ENCODE data around the gene ZNF396. TPM values are rescaled to one million over a fixed set of nuclear protein-coding genes. Genes with fewer than 3 reads are reported as not detected.

ZNF396 gene
- total RNA-seq, 1 donor from 2014 or later = 0.92 TPM

GRCh38 chr18:35393716-35394115, 16.6 kb upstream of the ZNF396 start:
- H3K27ac Mint-ChIP-seq (ENCODE audit: unreplicated experiment) = no peak overlapping the region
- DNase-seq (ENCODE audit: low spot score) = no peak
- H3K36me3 Mint-ChIP-seq (ENCODE audit: low read depth, unreplicated experiment) = no peaks in the 10 kb centered on the region
- no peak overlapping the region for H3K4me3 Mint-ChIP-seq (ENCODE audit: unreplicated experiment)
- no peaks in the 10 kb centered on the region for H3K27me3 Mint-ChIP-seq (ENCODE audit: unreplicated experiment)
- H3K4me1 Mint-ChIP-seq (ENCODE audit: unreplicated experiment) = no peaks in the 10 kb centered on the region
- no peak for TF ChIP-seq CTCF (IDR thresholded peaks at IDR 0.05; ENCODE audit: unreplicated experiment)
- H3K9me3 Mint-ChIP-seq (ENCODE audit: unreplicated experiment) = no peaks in the 10 kb centered on the region

- H3K36me3 Mint-ChIP-seq (ENCODE audit: low read depth, unreplicated experiment) = no peaks in the 10 kb centered on the region
- no peaks in the 10 kb centered on the region for H3K9me3 Mint-ChIP-seq (ENCODE audit: unreplicated experiment)
- no peak for TF ChIP-seq CTCF (IDR thresholded peaks at IDR 0.05; ENCODE audit: unreplicated experiment)
- H3K27ac Mint-ChIP-seq (ENCODE audit: unreplicated experiment) = no peak overlapping the region
- DNase-seq (ENCODE audit: low spot score) = no peak
- no peaks in the 10 kb centered on the region for H3K27me3 Mint-ChIP-seq (ENCODE audit: unreplicated experiment)
- no peak overlapping the region for H3K4me3 Mint-ChIP-seq (ENCODE audit: unreplicated experiment)
- no peaks in the 10 kb centered on the region for H3K4me1 Mint-ChIP-seq (ENCODE audit: unreplicated experiment)
Observed at GRCh38 chr18:35392375-35392774, 15.2 kb upstream of the ZNF396 start.

- TF ChIP-seq CTCF (IDR thresholded peaks at IDR 0.05; ENCODE audit: unreplicated experiment) = no peak
Observed at GRCh38 chr18:35390951-35391700, 14.0 kb upstream of the ZNF396 start.

GRCh38 chr18:35389095-35389618, 12.0 kb upstream of the ZNF396 start:
- no peak overlapping the region for H3K27ac Mint-ChIP-seq (ENCODE audit: unreplicated experiment)

More at GRCh38 chr18:35390951-35391700, 14.0 kb upstream of the ZNF396 start:
- Mint-ChIP-seq H3K27ac (ENCODE audit: unreplicated experiment) (no peak overlapping the region), H3K36me3 (ENCODE audit: low read depth, unreplicated experiment) (no peaks in the 10 kb centered on the region), H3K4me3 (ENCODE audit: unreplicated experiment) (no peak overlapping the region), H3K27me3 (ENCODE audit: unreplicated experiment) (no peaks in the 10 kb centered on the region), H3K4me1 (ENCODE audit: unreplicated experiment) (no peaks in the 10 kb centered on the region), H3K9me3 (ENCODE audit: unreplicated experiment) (no peaks in the 10 kb centered on the region)
- DNase-seq (ENCODE audit: low spot score) = no peak

More at GRCh38 chr18:35389095-35389618, 12.0 kb upstream of the ZNF396 start:
- TF ChIP-seq CTCF (IDR thresholded peaks at IDR 0.05; ENCODE audit: unreplicated experiment) = no peak
- Mint-ChIP-seq H3K27me3 (ENCODE audit: unreplicated experiment) (no peaks in the 10 kb centered on the region), H3K4me3 (ENCODE audit: unreplicated experiment) (no peak overlapping the region), H3K36me3 (ENCODE audit: low read depth, unreplicated experiment) (no peaks in the 10 kb centered on the region), H3K9me3 (ENCODE audit: unreplicated experiment) (no peaks in the 10 kb centered on the region), H3K4me1 (ENCODE audit: unreplicated experiment) (no peaks in the 10 kb centered on the region)
- DNase-seq (ENCODE audit: low spot score) = no peak

Data from endothelial cell (in vitro differentiated cells).